NCI-H2196 treated with DMSO at 0.1 percent for 48 hours (cell line): ENCODE measurements around the gene PIK3CD.
"Not testable (repeated sequence)": the region's sequence is repeated elsewhere in the genome, so short reads cannot be mapped to it uniquely, and the experiment has no call there.

Experiments used
- DNase-seq: peaks from one replicate; lab custom pipeline; 2025; ENCODE audit not compliant: unreplicated experiment; lab: John Stamatoyannopoulos, UW

Gene PIK3CD

GRCh38 chr1:9731561-9731960, 80.0 kb downstream of the PIK3CD start:
- no peak for DNase-seq

- DNase-seq: no peak
These were observed 80.8 kb downstream of the PIK3CD start for GRCh38 chr1:9732123-9732971.

GRCh38 chr1:9733160-9733789, 81.7 kb downstream of the PIK3CD start:
- DNase-seq: no peak

GRCh38 chr1:9735800-9736199, 84.3 kb downstream of the PIK3CD start:
- no peak for DNase-seq

- no peak for DNase-seq
These were observed 84.7 kb downstream of the PIK3CD start for GRCh38 chr1:9736241-9736640.

- DNase-seq: no peak
These were observed 85.5 kb downstream of the PIK3CD start for GRCh38 chr1:9737057-9737456.

- no peak for DNase-seq
These were observed 86.1 kb downstream of the PIK3CD start for GRCh38 chr1:9737671-9738070.

- DNase-seq: no peak
These were observed 92.7 kb downstream of the PIK3CD start for GRCh38 chr1:9744106-9744799.

- DNase-seq: no peak
These were observed 94.7 kb downstream of the PIK3CD start for GRCh38 chr1:9746211-9746610.

- DNase-seq: peak; percentile 15
These were observed 95.1 kb downstream of the PIK3CD start for GRCh38 chr1:9746651-9747050.

- not testable (repeated sequence) for DNase-seq
These were observed 96.9 kb downstream of the PIK3CD start for GRCh38 chr1:9748391-9748790.

- no peak for DNase-seq
These were observed 97.8 kb downstream of the PIK3CD start for GRCh38 chr1:9749361-9749760.

- no peak for DNase-seq
These were observed 100.4 kb downstream of the PIK3CD start for GRCh38 chr1:9751971-9752370.

- DNase-seq: no peak
These were observed 101.6 kb downstream of the PIK3CD start for GRCh38 chr1:9753121-9753531.

GRCh38 chr1:9755441-9755995, 104.0 kb downstream of the PIK3CD start:
- no peak for DNase-seq

- DNase-seq: no peak
These were observed 107.1 kb downstream of the PIK3CD start for GRCh38 chr1:9758559-9759121.

GRCh38 chr1:9759939-9760338, 108.4 kb downstream of the PIK3CD start:
- DNase-seq: no peak

- DNase-seq: no peak
These were observed 109.3 kb downstream of the PIK3CD start for GRCh38 chr1:9760824-9761223.

- DNase-seq: no peak
These were observed 110.3 kb downstream of the PIK3CD start for GRCh38 chr1:9761855-9762254.

GRCh38 chr1:9762446-9762845, 110.9 kb downstream of the PIK3CD start:
- DNase-seq: not testable (repeated sequence)

- DNase-seq: no peak
These were observed 112.4 kb downstream of the PIK3CD start for GRCh38 chr1:9763914-9764313.
